SK-N-SH (cell line): ENCODE results near the gene FNDC3B. TPM values are rescaled to one million over a fixed set of nuclear protein-coding genes. Genes with fewer than 3 reads are reported as not detected.
A peak's percentile ranks its signal among the peaks of the same experiment; 100 is the strongest.
"Not testable (repeated sequence)": the region's sequence is repeated elsewhere in the genome, so short reads cannot be mapped to it uniquely, and the experiment has no call there.

ENCODE experiments used
- CTCF ChIA-PET: fragments of 300-600, 350-600 bp; formaldehyde crosslinking; extraction: SDS; loops from one replicate; lab custom pipeline; 2021; lab: Yijun Ruan, JAX
- POLR2A ChIA-PET: fragments of 350-600 bp; sonication (Branson Sonifier 250); formaldehyde crosslinking; extraction: SDS; loops from one replicate; lab custom pipeline; 2020; ENCODE audit warnings: antibody characterized with exemption, inconsistent platforms; lab: Yijun Ruan, JAX
- DNase-seq: peaks from one replicate; pipeline ENCODE4 v3.0.0; 2012
- H2AFZ ChIP-seq: fragments of 200-600 bp; sonication (generic); 2 replicates; pipeline ENCODE4 v1.8.1; 2016; ENCODE audit warnings: antibody characterized with exemption, mild to moderate bottlenecking, low read depth
- H3F3A ChIP-seq: fragments of 200-600 bp; sonication (generic); replicated peaks from 2 replicates; pipeline ENCODE3; 2016; ENCODE audit warnings: antibody characterized with exemption, mild to moderate bottlenecking; ENCODE audit not compliant: insufficient read depth
- H3K27ac ChIP-seq, 2 experiments: fragments of 200-500 bp in 1 of 2; fragments of 200-600 bp in 1 of 2; sonication (Bioruptor generic) in 1 of 2; sonication (generic), shearing (Covaris generic) in 1 of 2; 2 replicates each; pipeline versions ENCODE4 v1.5.1 to v1.6.1; 2014 to 2016; ENCODE audit warnings: low read depth in 2 of 2, inconsistent platforms in 1 of 2, low read length in 1 of 2, mild to moderate bottlenecking in 1 of 2, mixed read lengths in 1 of 2
- H3K27me3 ChIP-seq: fragments of 200-600 bp; sonication (generic), shearing (Covaris generic); 2 replicates; pipeline ENCODE4 v1.6.1; 2016; ENCODE audit warnings: mixed run types; ENCODE audit not compliant: insufficient read depth
- H3K36me3 ChIP-seq, 2 experiments: fragments of 200-500 bp in 1 of 2; fragments of 200-600 bp in 1 of 2; sonication (Bioruptor generic) in 1 of 2; sonication (generic) in 1 of 2; replicated peaks in 1 of 2; 2 replicates each; pipeline versions ENCODE3 to v1.5.1; 2014 to 2016; ENCODE audit warnings: low read length in 1 of 2, mild to moderate bottlenecking in 1 of 2; ENCODE audit not compliant: insufficient read depth in 2 of 2, control insufficient read depth in 1 of 2
- H3K4me1 ChIP-seq, 2 experiments: fragments of 200-500 bp in 1 of 2; fragments of 200-600 bp in 1 of 2; sonication (Bioruptor generic) in 1 of 2; sonication (generic), shearing (Covaris generic) in 1 of 2; 2 replicates each; pipeline versions ENCODE4 v1.5.1 to v1.6.1; 2014 to 2016; ENCODE audit warnings: low read depth in 1 of 2, low read length in 1 of 2, mixed run types in 1 of 2; ENCODE audit not compliant: insufficient read depth in 2 of 2, control insufficient read depth in 1 of 2
- H3K4me2 ChIP-seq: fragments of 200-600 bp; sonication (generic), shearing (Covaris generic); 2 replicates; pipeline ENCODE4 v1.6.1; 2017; ENCODE audit warnings: mixed run types
- H3K4me3 ChIP-seq, 2 experiments: fragments of 200-500 bp in 1 of 2; fragments of 200-600 bp in 1 of 2; sonication (Bioruptor generic) in 1 of 2; sonication (generic), shearing (Covaris generic) in 1 of 2; 2 replicates each; pipeline versions ENCODE4 v1.5.1 to v1.8.1; 2014 to 2016; ENCODE audit warnings: low read depth in 2 of 2, inconsistent platforms in 1 of 2, low read length in 1 of 2, mild to moderate bottlenecking in 1 of 2, mixed read lengths in 1 of 2, moderate library complexity in 1 of 2
- H3K79me2 ChIP-seq: fragments of 200-600 bp; sonication (generic); 2 replicates; pipeline ENCODE4 v1.8.1; 2017; ENCODE audit warnings: mild to moderate bottlenecking; ENCODE audit not compliant: insufficient read depth
- H3K9ac ChIP-seq: fragments of 200-600 bp; sonication (generic); 2 replicates; pipeline ENCODE4 v1.6.1; 2017; ENCODE audit warnings: mixed run types
- H3K9me2 ChIP-seq: fragments of 200-600 bp; sonication (generic); 2 replicates; pipeline ENCODE4 v1.6.1; 2017; ENCODE audit warnings: mixed run types
- H3K9me3 ChIP-seq: fragments of 200-600 bp; sonication (generic); 2 replicates; pipeline ENCODE4 v1.6.1; 2017; ENCODE audit warnings: mixed run types, mild to moderate bottlenecking, moderate library complexity
- H4K20me1 ChIP-seq: fragments of 200-600 bp; sonication (generic); 2 replicates; pipeline ENCODE4 v1.6.1; 2017; ENCODE audit warnings: mild to moderate bottlenecking, mixed run types; ENCODE audit not compliant: insufficient read depth
- CHD2 ChIP-seq: fragments of 150-350 bp; IDR thresholded peaks from 2 replicates; pipeline ENCODE4 v1.6.1; 2018; ENCODE audit warnings: low read length; ENCODE audit not compliant: partially characterized antibody
- ELF1 ChIP-seq: IDR thresholded peaks from 2 replicates; pipeline ENCODE4 v1.4.0; 2012
- FOSL2 ChIP-seq: IDR thresholded peaks from 2 replicates; pipeline ENCODE4 v1.4.0; 2012; ENCODE audit warnings: low read depth, mild to moderate bottlenecking, moderate library complexity, borderline replicate concordance
- JUND ChIP-seq: IDR thresholded peaks from 2 replicates; pipeline ENCODE4 v1.4.0; 2012
- MEF2A ChIP-seq: IDR thresholded peaks from 2 replicates; pipeline ENCODE4 v1.4.0; 2012; ENCODE audit warnings: low read depth, borderline replicate concordance
- MXI1 ChIP-seq: IDR thresholded peaks from 2 replicates; pipeline ENCODE4 v1.6.1; 2012; ENCODE audit warnings: mild to moderate bottlenecking, low read depth, low read length, improper control_type of control experiment
- RAD21 ChIP-seq: IDR thresholded peaks from 2 replicates; pipeline ENCODE4 v1.6.1; 2012; ENCODE audit warnings: mild to moderate bottlenecking, low read length
- RFX5 ChIP-seq: IDR thresholded peaks from 2 replicates; pipeline ENCODE4 v1.6.1; 2012; ENCODE audit warnings: mild to moderate bottlenecking, improper control_type of control experiment, low read length
- RXRA ChIP-seq: IDR thresholded peaks from 2 replicates; pipeline ENCODE4 v1.4.0; 2012; ENCODE audit warnings: low read depth, mild to moderate bottlenecking, borderline replicate concordance
- TCF12 ChIP-seq: IDR thresholded peaks from 2 replicates; pipeline ENCODE4 v1.4.0; 2012
- WGBS: methylation state at CpG from one replicate; pipeline ENCODE4 v1.1.6; 2017; ENCODE audit warnings: low lambda C conversion rate; 5-methylcytosine and 5-hydroxymethylcytosine counted together
- polyA plus RNA-seq, 3 experiments: library from polyadenylated mRNA; depleted of rRNA; stranded (reverse); fragments of >200 nt; gene quantifications; 2 replicates each; pipeline ENCODE4 v1.2.3, GENCODE V29; 2012

FNDC3B gene
- polyA plus RNA-seq, 1 of the 3 experiments (the other 2 are of a cell fraction), result 10.4 TPM

DNA sequence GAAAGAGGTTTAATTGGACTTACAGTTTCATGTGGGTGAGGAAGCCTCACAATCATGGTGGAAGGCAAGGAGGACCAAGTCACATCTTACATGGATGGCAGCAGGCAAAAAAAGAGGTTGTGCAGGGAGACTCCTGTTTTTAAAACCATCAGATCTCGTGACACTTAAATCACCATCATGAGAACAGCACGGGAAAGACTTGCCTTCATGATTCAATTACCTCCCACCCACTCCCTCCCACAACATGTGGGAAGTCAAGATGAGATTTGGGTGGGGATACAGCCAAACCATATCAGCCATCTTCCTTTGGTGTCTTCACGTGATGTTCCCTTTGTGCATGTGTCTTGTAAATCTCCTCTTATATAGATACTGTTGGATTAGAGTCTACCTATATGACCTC, 204.0 kb downstream of the FNDC3B start:
- H3K4me2 ChIP-seq, DNase-seq, H2AFZ ChIP-seq, H3K4me3 ChIP-seq, CTCF ChIA-PET, POLR2A ChIA-PET, H3K9ac ChIP-seq, H3K9me3 ChIP-seq, H3K9me2 ChIP-seq, H3K27me3 ChIP-seq: not testable (repeated sequence)
- 61% methylated on average over 3 of the region's 3 CpGs for WGBS
- H3K36me3 ChIP-seq, result peaks cover 11 to 36% of the 10 kb centered on the region in 2 experiments
- H3K4me1 ChIP-seq, result peaks cover 10 to 11% of the 10 kb centered on the region in 2 experiments; a peak in 3 of 4 replicates
- H3F3A ChIP-seq, result peaks cover 21% of the 10 kb centered on the region
- peaks cover 17% of the 10 kb centered on the region for H4K20me1 ChIP-seq
- H3K79me2 ChIP-seq, result peaks cover 81% of the 10 kb centered on the region
- H3K27ac ChIP-seq, result peak overlapping the region in 1 of 2 experiments; percentile 31; a peak in 1 of 4 replicates

DNA sequence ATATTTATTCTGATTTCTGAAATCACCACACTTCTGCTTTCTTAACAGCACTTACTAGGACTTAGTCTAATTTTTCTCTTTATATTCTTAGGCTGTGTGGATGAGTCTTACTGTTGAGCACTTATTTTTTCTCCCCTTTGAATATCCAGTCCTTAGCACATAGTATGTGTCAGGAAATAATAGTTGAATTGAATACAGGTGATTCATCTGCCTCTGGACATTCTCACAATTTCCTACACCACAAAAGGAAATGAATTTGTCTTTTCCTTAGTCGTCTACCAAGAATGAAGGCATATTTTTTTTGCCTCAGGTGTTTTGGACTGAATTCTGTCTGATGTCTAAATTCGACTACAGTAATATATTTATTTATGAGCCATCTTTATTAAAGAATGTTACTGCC, 204.6 kb downstream of the FNDC3B start:
- ChIA-PET POLR2A (no interaction called here), CTCF (no interaction called here)
- no peak overlapping the region for H3K4me2 ChIP-seq
- DNase-seq, result no peak
- no peak overlapping the region for H2AFZ ChIP-seq
- 0 out of 2 replicates have a peak, but pooled peaks cover 5% of the 10 kb centered on the region for H3K9me3 ChIP-seq
- H4K20me1 ChIP-seq, result peaks cover 20% of the 10 kb centered on the region
- H3K9me2 ChIP-seq, result no peaks in the 10 kb centered on the region
- WGBS, result 13% methylated on average over 2 of the region's 2 CpGs
- H3K27me3 ChIP-seq, result no peaks in the 10 kb centered on the region
- peak overlapping the region in 1 of 2 experiments; percentile 31; a peak in 1 of 4 replicates for H3K27ac ChIP-seq
- peaks cover 80% of the 10 kb centered on the region for H3K79me2 ChIP-seq
- peaks cover 21% of the 10 kb centered on the region for H3F3A ChIP-seq
- peak; percentile 46; the same call in 1 of the 2 replicates for TF ChIP-seq FOSL2
- no peak for TF ChIP-seq RXRA
- no peak for TF ChIP-seq RAD21
- TF ChIP-seq TCF12, result peak; percentile 74
- TF ChIP-seq JUND, result peak; percentile 18; the same call in 1 of the 2 replicates
- peaks cover 14 to 32% of the 10 kb centered on the region in 2 experiments for H3K36me3 ChIP-seq
- H3K4me1 ChIP-seq, result peaks cover 9 to 14% of the 10 kb centered on the region in 2 experiments; a peak in 3 of 4 replicates
- H3K4me3 ChIP-seq, result no peak overlapping the region
- H3K9ac ChIP-seq, result no peak overlapping the region

DNA sequence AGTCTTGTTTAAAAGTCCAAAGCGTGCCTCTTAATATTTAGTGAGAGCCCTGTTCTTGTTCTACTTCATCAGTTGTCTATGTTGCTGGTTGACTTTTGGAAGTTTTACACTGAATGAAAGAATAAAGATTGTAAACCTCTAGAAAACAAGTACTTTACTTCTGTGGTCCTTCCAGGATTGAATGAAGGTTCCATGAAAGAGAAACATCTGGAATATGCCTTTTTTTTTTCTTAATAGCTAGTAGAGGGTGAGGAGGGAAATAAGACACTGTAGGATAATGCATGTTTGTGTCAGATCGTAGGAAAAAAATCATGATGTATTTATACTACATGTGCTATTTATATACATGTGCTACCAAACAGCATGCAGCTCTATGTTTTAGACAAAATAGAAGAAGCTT, 205.9 kb downstream of the FNDC3B start:
- Histone ChIP-seq H3K27ac (0 out of 4 replicates have a peak overlapping the region, but pooled peaks of 1 of the 2 experiments have one; percentile 33), H3K4me1 (peaks cover 8 to 16% of the 10 kb centered on the region in 2 experiments; a peak in 2 of 4 replicates), H3K27me3 (no peaks in the 10 kb centered on the region), H4K20me1 (peaks cover 24% of the 10 kb centered on the region), H2AFZ (no peak overlapping the region), H3K9ac (no peak overlapping the region), H3K9me3 (0 out of 2 replicates have a peak, but pooled peaks cover 5% of the 10 kb centered on the region), H3F3A (peaks cover 21% of the 10 kb centered on the region), H3K79me2 (peaks cover 82% of the 10 kb centered on the region), H3K36me3 (peaks cover 14 to 27% of the 10 kb centered on the region in 2 experiments), H3K4me2 (no peak overlapping the region), H3K4me3 (no peak overlapping the region), H3K9me2 (no peaks in the 10 kb centered on the region)
- POLR2A ChIA-PET, result no interaction called here
- CTCF ChIA-PET, result no interaction called here
- 93% methylated on average over 2 of the region's 2 CpGs for WGBS
- TF ChIP-seq ELF1, result no peak
- TF ChIP-seq CHD2, result no peak
- no peak for TF ChIP-seq MEF2A
- no peak for TF ChIP-seq MXI1
- TF ChIP-seq RFX5, result no peak
- no peak for DNase-seq
